HEK293 (cell line): ENCODE results near the gene ASB6.

ENCODE experiments used
- CTCF ChIA-PET: fragments of 350-600 bp; formaldehyde crosslinking; extraction: SDS; loops from one replicate; lab custom pipeline; 2021; ENCODE audit warnings: antibody characterized with exemption; lab: Yijun Ruan, JAX
- POLR2A ChIA-PET: fragments of 300-600 bp; formaldehyde crosslinking; extraction: SDS; loops from one replicate; lab custom pipeline; 2020; ENCODE audit warnings: antibody characterized with exemption, inconsistent platforms; lab: Yijun Ruan, JAX
- H3K27ac ChIP-seq: fragments of 200-500 bp; sonication (Bioruptor generic); 2 replicates; pipeline ENCODE4 v1.5.1; 2014; ENCODE audit warnings: low read depth, low read length, control low read depth, inconsistent platforms; ENCODE audit errors: extremely low read depth
- H3K36me3 ChIP-seq, 2 experiments: fragments of 200-500 bp in 1 of 2; sonication (Bioruptor generic) in 1 of 2; 1 replicate in 1 of 2; 2 replicates in 1 of 2; pipeline ENCODE4 v1.5.1; 2014 to 2017; ENCODE audit warnings: inconsistent platforms in 2 of 2, low read length in 2 of 2; ENCODE audit not compliant: control insufficient read depth in 2 of 2, insufficient read depth in 1 of 2
- H3K4me1 ChIP-seq: fragments of 200-500 bp; sonication (Bioruptor generic); 2 replicates; pipeline ENCODE4 v1.5.1; 2014; ENCODE audit warnings: mild to moderate bottlenecking, low read length, inconsistent platforms; ENCODE audit not compliant: control insufficient read depth, insufficient read depth
- H3K4me3 ChIP-seq: 2 replicates; pipeline ENCODE4 v1.5.1; 2011; ENCODE audit warnings: low read depth, mild to moderate bottlenecking, control low read depth, low read length, moderate library complexity
- H3K9me3 ChIP-seq: fragments of 200-500 bp; sonication (Bioruptor generic); 2 replicates; pipeline ENCODE4 v1.5.1; 2014; ENCODE audit warnings: low read depth, low read length, inconsistent platforms; ENCODE audit not compliant: control insufficient read depth, insufficient read depth
- BCL11B ChIP-seq: fragments of 450-650 bp; formaldehyde crosslinking; IDR thresholded peaks from 2 replicates; pipeline ENCODE4 v1.5.1; 2016; ENCODE audit warnings: low read depth, missing biosample characterization, missing genetic modification characterization
- EGR2 ChIP-seq: fragments of 450-650 bp; formaldehyde crosslinking; IDR thresholded peaks from 2 replicates; pipeline ENCODE4 v1.5.1; 2016; ENCODE audit warnings: low read depth, missing biosample characterization, missing genetic modification characterization
- GLI4 ChIP-seq: fragments of 450-650 bp; formaldehyde crosslinking; IDR thresholded peaks from 2 replicates; pipeline ENCODE4 v1.5.1; 2016; ENCODE audit warnings: missing biosample characterization, missing genetic modification characterization
- ZBTB17 ChIP-seq: fragments of 450-650 bp; formaldehyde crosslinking; IDR thresholded peaks from 2 replicates; pipeline ENCODE4 v1.5.1; 2016; ENCODE audit warnings: missing biosample characterization, missing genetic modification characterization
- ZBTB21 ChIP-seq: fragments of 450-650 bp; formaldehyde crosslinking; IDR thresholded peaks from 2 replicates; pipeline ENCODE4 v1.5.1; 2017; ENCODE audit warnings: missing biosample characterization, missing genetic modification characterization
- ZBTB8A ChIP-seq: fragments of 450-650 bp; formaldehyde crosslinking; IDR thresholded peaks from 2 replicates; pipeline ENCODE4 v1.5.1; 2016; ENCODE audit warnings: missing biosample characterization, missing genetic modification characterization
- ZNF146 ChIP-seq: fragments of 450-650 bp; formaldehyde crosslinking; IDR thresholded peaks from 2 replicates; pipeline ENCODE4 v1.5.1; 2016; ENCODE audit warnings: missing biosample characterization, missing genetic modification characterization
- ZNF16 ChIP-seq: fragments of 450-650 bp; formaldehyde crosslinking; IDR thresholded peaks from 2 replicates; pipeline ENCODE4 v1.5.1; 2016; ENCODE audit warnings: low read depth, missing biosample characterization, missing genetic modification characterization
- ZNF202 ChIP-seq: fragments of 450-650 bp; formaldehyde crosslinking; IDR thresholded peaks from 2 replicates; pipeline ENCODE4 v1.5.1; 2016; ENCODE audit warnings: missing biosample characterization, missing genetic modification characterization, borderline replicate concordance
- ZNF24 ChIP-seq: fragments of 450-650 bp; formaldehyde crosslinking; IDR thresholded peaks from 2 replicates; pipeline ENCODE4 v1.5.1; 2016; ENCODE audit warnings: missing biosample characterization, missing genetic modification characterization
- ZNF335 ChIP-seq: fragments of 450-650 bp; formaldehyde crosslinking; conservative IDR thresholded peaks from 2 replicates; pipeline ENCODE4 v1.5.1; 2016; ENCODE audit warnings: missing biosample characterization, missing genetic modification characterization
- ZNF404 ChIP-seq: fragments of 450-650 bp; formaldehyde crosslinking; IDR thresholded peaks from 2 replicates; pipeline ENCODE4 v1.5.1; 2017; ENCODE audit warnings: missing biosample characterization, missing genetic modification characterization
- ZNF449 ChIP-seq: fragments of 450-650 bp; formaldehyde crosslinking; IDR thresholded peaks from 2 replicates; pipeline ENCODE4 v1.5.1; 2017; ENCODE audit warnings: missing biosample characterization, mild to moderate bottlenecking, missing genetic modification characterization, moderate library complexity
- ZNF510 ChIP-seq: fragments of 450-650 bp; formaldehyde crosslinking; IDR thresholded peaks from 2 replicates; pipeline ENCODE4 v1.5.1; 2018; ENCODE audit warnings: mild to moderate bottlenecking, missing genetic modification characterization, missing biosample characterization; ENCODE audit not compliant: insufficient replicate concordance
- ZNF544 ChIP-seq: fragments of 450-650 bp; formaldehyde crosslinking; IDR thresholded peaks from 2 replicates; pipeline ENCODE4 v1.5.0; 2017; ENCODE audit warnings: missing biosample characterization, missing genetic modification characterization
- ZNF621 ChIP-seq: fragments of 450-650 bp; formaldehyde crosslinking; IDR thresholded peaks from 2 replicates; pipeline ENCODE4 v1.5.1; 2017; ENCODE audit warnings: missing biosample characterization, missing genetic modification characterization
- ZNF629 ChIP-seq: fragments of 450-650 bp; formaldehyde crosslinking; IDR thresholded peaks from 2 replicates; pipeline ENCODE4 v1.5.1; 2017; ENCODE audit warnings: missing biosample characterization, missing genetic modification characterization
- ZNF658 ChIP-seq: fragments of 450-650 bp; formaldehyde crosslinking; IDR thresholded peaks from 2 replicates; pipeline ENCODE4; 2016; ENCODE audit warnings: missing biosample characterization, missing genetic modification characterization
- ZNF777 ChIP-seq: fragments of 450-650 bp; formaldehyde crosslinking; IDR thresholded peaks from 2 replicates; pipeline ENCODE4 v1.5.1; 2017; ENCODE audit warnings: missing biosample characterization, missing genetic modification characterization, borderline replicate concordance
- TF ChIP-seq, protein P1 (sequence below): fragments of 450-650 bp; formaldehyde crosslinking; IDR thresholded peaks from 2 replicates; pipeline ENCODE4 v1.5.1; 2016; ENCODE audit warnings: missing biosample characterization, missing genetic modification characterization
- TF ChIP-seq, protein P2 (sequence below): fragments of 450-650 bp; formaldehyde crosslinking; IDR thresholded peaks from 2 replicates; pipeline ENCODE4 v1.5.1; 2016; ENCODE audit warnings: missing biosample characterization, missing genetic modification characterization, low read depth
- TF ChIP-seq, protein P3 (sequence below): fragments of 450-650 bp; formaldehyde crosslinking; IDR thresholded peaks from 2 replicates; pipeline ENCODE4 v1.5.1; 2016; ENCODE audit warnings: missing biosample characterization, missing genetic modification characterization

ASB6 gene

GRCh38 chr9:129650680-129651235, 8.8 kb upstream of the ASB6 start:
- CTCF ChIA-PET = interaction anchor here (1.1 to 1.9 kb wide), 2 partner anchors 8 to 88 kb away, joined by 5 to 7 read pairs; no protein-coding TSS in a partner anchor

DNA sequence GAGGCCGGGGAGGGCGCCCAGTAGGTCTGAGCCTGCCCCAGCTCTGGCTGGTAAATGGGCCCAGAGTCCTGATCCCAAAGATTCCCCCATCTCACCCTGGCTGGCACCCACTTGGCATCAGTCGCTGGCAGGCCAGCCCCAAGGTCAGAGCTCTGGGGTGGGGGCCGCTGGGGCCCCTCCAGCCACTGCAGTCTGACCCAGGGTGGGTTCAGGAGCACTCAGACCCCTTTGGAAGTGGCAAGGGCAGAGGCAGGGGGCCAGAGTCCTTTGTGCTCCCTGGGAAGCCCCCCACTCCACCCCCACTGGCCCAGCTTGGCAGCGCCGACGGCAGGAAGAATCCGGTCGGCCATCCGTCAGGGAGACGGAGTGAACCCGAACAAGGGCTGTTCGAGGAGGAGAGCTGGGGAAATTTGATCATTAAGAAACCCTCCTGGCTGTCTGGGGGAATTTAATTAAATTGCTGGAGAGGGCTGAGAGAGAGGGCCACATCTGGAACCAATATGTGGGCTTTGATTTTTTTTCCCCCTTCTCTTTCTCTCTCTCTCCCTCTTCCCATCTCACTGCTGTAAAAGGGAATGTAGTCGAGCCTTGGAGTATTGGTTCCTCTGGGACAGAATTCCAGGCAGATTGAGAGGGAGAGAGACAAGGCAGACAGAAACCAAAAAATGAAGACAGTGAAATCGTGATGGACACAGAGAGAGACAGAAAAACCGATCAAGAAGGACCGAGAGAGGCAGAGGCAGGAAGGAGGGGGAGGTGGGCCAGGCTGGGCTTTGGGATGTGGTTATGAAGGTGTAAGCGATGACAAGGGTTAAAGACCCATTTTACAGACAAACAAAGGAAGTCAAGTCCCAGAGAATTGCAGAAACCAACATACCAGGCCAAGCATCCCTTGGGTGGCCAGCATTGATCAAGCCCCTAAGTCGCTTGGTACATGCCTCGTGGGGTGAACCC, 8.1 kb upstream of the ASB6 start:
- no peak overlapping the region for H3K4me3 ChIP-seq
- H3K27ac ChIP-seq = no peak overlapping the region
- H3K4me1 ChIP-seq = no peaks in the 10 kb centered on the region
- POLR2A ChIA-PET = interaction anchor here (0.5 kb wide), 1 partner anchor 41 kb away, joined by 5 read pairs; no protein-coding TSS in a partner anchor
- CTCF ChIA-PET = interaction anchor here (1.9 kb wide), 1 partner anchor 88 kb away, joined by 7 read pairs; no protein-coding TSS in a partner anchor
- no peaks in the 10 kb centered on the region for H3K36me3 ChIP-seq
- TF ChIP-seq ZBTB17 (tag by site-specific recombination) (peak; percentile 30; the same call in 1 of the 2 replicates), BCL11B (tag by site-specific recombination) (no peak), ZNF621 (no peak)
- TF ChIP-seq, protein P1, sequence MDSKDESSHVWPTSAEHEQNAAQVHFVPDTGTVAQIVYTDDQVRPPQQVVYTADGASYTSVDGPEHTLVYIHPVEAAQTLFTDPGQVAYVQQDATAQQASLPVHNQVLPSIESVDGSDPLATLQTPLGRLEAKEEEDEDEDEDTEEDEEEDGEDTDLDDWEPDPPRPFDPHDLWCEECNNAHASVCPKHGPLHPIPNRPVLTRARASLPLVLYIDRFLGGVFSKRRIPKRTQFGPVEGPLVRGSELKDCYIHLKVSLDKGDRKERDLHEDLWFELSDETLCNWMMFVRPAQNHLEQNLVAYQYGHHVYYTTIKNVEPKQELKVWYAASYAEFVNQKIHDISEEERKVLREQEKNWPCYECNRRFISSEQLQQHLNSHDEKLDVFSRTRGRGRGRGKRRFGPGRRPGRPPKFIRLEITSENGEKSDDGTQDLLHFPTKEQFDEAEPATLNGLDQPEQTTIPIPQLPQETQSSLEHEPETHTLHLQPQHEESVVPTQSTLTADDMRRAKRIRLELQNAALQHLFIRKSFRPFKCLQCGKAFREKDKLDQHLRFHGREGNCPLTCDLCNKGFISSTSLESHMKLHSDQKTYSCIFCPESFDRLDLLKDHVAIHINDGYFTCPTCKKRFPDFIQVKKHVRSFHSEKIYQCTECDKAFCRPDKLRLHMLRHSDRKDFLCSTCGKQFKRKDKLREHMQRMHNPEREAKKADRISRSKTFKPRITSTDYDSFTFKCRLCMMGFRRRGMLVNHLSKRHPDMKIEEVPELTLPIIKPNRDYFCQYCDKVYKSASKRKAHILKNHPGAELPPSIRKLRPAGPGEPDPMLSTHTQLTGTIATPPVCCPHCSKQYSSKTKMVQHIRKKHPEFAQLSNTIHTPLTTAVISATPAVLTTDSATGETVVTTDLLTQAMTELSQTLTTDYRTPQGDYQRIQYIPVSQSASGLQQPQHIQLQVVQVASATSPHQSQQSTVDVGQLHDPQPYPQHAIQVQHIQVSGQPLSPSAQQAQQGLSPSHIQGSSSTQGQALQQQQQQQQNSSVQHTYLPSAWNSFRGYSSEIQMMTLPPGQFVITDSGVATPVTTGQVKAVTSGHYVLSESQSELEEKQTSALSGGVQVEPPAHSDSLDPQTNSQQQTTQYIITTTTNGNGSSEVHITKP = peak; percentile 52
- TF ChIP-seq, all 188 proteins: peak for 2
- no peaks in the 10 kb centered on the region for H3K9me3 ChIP-seq

More at GRCh38 chr9:129650680-129651235, 8.8 kb upstream of the ASB6 start:
- TF ChIP-seq ZBTB21 (tag by site-specific recombination) (0 out of 2 replicates have a peak, but pooled peaks have one; percentile 49), EGR2 (tag by site-specific recombination) (no peak), ZNF629 (peak; percentile 62), ZNF146 (no peak), ZNF510 (tag by site-specific recombination) (no peak), ZNF202 (no peak)
- TF ChIP-seq, protein P2, sequence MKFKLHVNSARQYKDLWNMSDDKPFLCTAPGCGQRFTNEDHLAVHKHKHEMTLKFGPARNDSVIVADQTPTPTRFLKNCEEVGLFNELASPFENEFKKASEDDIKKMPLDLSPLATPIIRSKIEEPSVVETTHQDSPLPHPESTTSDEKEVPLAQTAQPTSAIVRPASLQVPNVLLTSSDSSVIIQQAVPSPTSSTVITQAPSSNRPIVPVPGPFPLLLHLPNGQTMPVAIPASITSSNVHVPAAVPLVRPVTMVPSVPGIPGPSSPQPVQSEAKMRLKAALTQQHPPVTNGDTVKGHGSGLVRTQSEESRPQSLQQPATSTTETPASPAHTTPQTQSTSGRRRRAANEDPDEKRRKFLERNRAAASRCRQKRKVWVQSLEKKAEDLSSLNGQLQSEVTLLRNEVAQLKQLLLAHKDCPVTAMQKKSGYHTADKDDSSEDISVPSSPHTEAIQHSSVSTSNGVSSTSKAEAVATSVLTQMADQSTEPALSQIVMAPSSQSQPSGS (tag by site-specific recombination) = peak; percentile 82
- TF ChIP-seq, protein P3, sequence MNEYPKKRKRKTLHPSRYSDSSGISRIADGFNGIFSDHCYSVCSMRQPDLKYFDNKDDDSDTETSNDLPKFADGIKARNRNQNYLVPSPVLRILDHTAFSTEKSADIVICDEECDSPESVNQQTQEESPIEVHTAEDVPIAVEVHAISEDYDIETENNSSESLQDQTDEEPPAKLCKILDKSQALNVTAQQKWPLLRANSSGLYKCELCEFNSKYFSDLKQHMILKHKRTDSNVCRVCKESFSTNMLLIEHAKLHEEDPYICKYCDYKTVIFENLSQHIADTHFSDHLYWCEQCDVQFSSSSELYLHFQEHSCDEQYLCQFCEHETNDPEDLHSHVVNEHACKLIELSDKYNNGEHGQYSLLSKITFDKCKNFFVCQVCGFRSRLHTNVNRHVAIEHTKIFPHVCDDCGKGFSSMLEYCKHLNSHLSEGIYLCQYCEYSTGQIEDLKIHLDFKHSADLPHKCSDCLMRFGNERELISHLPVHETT (tag by site-specific recombination) = 0 out of 2 replicates have a peak, but pooled peaks have one; percentile 19
- Histone ChIP-seq H3K36me3 (no peaks in the 10 kb centered on the region), H3K27ac (no peak overlapping the region), H3K4me3 (no peak overlapping the region), H3K4me1 (no peaks in the 10 kb centered on the region), H3K9me3 (no peaks in the 10 kb centered on the region)
- POLR2A ChIA-PET = interaction anchor here (0.5 kb wide), 1 partner anchor 40 kb away, joined by 5 read pairs; no protein-coding TSS in a partner anchor

DNA sequence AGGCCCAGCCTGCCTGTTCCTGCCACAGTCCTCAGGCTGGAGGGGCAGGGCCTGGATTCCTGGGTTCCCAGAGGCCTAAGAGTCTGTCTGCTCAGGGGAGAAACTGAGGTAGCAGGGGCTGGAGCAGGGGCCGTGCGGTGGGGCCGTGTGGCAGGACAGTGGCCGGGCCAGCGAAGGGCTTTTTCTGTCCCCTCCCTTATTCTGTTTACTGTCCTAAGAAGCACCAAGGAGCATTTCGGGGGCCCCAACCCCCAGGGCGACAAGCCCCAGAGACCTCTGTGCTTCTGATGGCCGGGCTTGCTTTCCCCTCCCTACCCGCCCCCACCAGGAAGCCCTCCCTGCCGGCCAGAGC, 6.8 kb upstream of the ASB6 start:
- Histone ChIP-seq H3K4me3 (no peak overlapping the region), H3K9me3 (no peaks in the 10 kb centered on the region), H3K36me3 (no peaks in the 10 kb centered on the region), H3K4me1 (no peaks in the 10 kb centered on the region), H3K27ac (no peak overlapping the region)
- POLR2A ChIA-PET = no interaction called here
- CTCF ChIA-PET = no interaction called here
- TF ChIP-seq ZNF544 = no peak
- no peak for TF ChIP-seq GLI4 (tag by site-specific recombination)
- TF ChIP-seq ZNF24 (tag by site-specific recombination) = no peak
- TF ChIP-seq ZNF449 (tag by site-specific recombination) = no peak
- TF ChIP-seq EGR2 (tag by site-specific recombination) = no peak
- no peak for TF ChIP-seq ZNF629
- no peak for TF ChIP-seq ZBTB8A (tag by site-specific recombination)
- TF ChIP-seq ZNF658 (tag by site-specific recombination) = no peak
- TF ChIP-seq ZNF404 (tag by site-specific recombination) = no peak
- no peak for TF ChIP-seq ZNF335 (tag by site-specific recombination)
- no peak for TF ChIP-seq ZNF777 (tag by site-specific recombination)
- TF ChIP-seq ZNF16 (tag by site-specific recombination) = no peak
